ENCODE data around the gene BRD7. TPM values are rescaled to one million over a fixed set of nuclear protein-coding genes. Genes with fewer than 3 reads are reported as not detected.

Gene BRD7
- total and polyA plus RNA-seq, 2 of the 13 experiments (the other 11 are each of a cell fraction or from before 2014, with no cell fraction given): 82.3 to 149 TPM

- no peak for TF ChIP-seq TFAP4 (IDR thresholded peaks at IDR 0.05; ENCODE audit: borderline replicate concordance, low read depth)
- TF ChIP-seq ZNF468 (CRISPR knock-in tag; IDR thresholded peaks at IDR 0.05): no peak
Observed at GRCh38 chr16:50399411-50399810, 30.6 kb upstream of the BRD7 start (continued).

GRCh38 chr16:50398336-50398735 is 29.5 kb upstream of the BRD7 start:
- Histone ChIP-seq H3K79me2 (ENCODE audit: insufficient read depth, low read length) (no peaks in the 10 kb centered on the region), H3K27ac (ENCODE audit: extremely low read length, insufficient read depth, low read length) (no peak overlapping the region), H4K20me1 (ENCODE audit: insufficient read depth, low read length) (no peaks in the 10 kb centered on the region), H3K4me1 (ENCODE audit: insufficient read depth, low read length) (0 out of 2 replicates have a peak, but pooled peaks cover 7% of the 10 kb centered on the region), H3K4me2 (ENCODE audit: low read depth, low read length) (no peak overlapping the region), H3K4me3 (replicated peaks in 1 of 3; ENCODE audit: insufficient read depth in 1 of 3, low read depth in 2 of 3, low read length in 3 of 3) (no peak overlapping the region), H3K36me3 (replicated peaks in 1 of 2; ENCODE audit: control insufficient read depth in 1 of 2, insufficient read depth in 2 of 2, low read length in 2 of 2) (no peaks in the 10 kb centered on the region), H3K27me3 (ENCODE audit: control insufficient read depth in 1 of 2, insufficient read depth in 2 of 2, low read length in 2 of 2) (peaks cover 5 to 32% of the 10 kb centered on the region in 2 experiments; a peak in 4 of 5 replicates), H3K9me3 (ENCODE audit: low read length) (no peaks in the 10 kb centered on the region), H2AFZ (ENCODE audit: low read length) (no peak overlapping the region), H3K9ac (ENCODE audit: insufficient read depth, low read depth, low read length) (no peak overlapping the region)
- ChIA-PET CTCF (ENCODE audit: low intra/inter-chr PET ratio, low total read pairs) (no interaction called here), POLR2A (no interaction called here)
- FAIRE-seq (no peak), ATAC-seq (no peak), DNase-seq (ENCODE audit: low spot score) (no peak)
- TF ChIP-seq ZNF580 (CRISPR knock-in tag; IDR thresholded peaks at IDR 0.05; ENCODE audit: borderline replicate concordance, low read depth) (no peak), USF2 (IDR thresholded peaks at IDR 0.05; ENCODE audit: low read depth, low read length) (no peak), USF2 (CRISPR knock-in tag; IDR thresholded peaks at IDR 0.05; ENCODE audit: borderline replicate concordance) (no peak), MEIS2 (CRISPR knock-in tag; IDR thresholded peaks at IDR 0.05) (no peak), PREB (CRISPR knock-in tag; IDR thresholded peaks at IDR 0.05) (no peak), THAP8 (CRISPR knock-in tag; IDR thresholded peaks at IDR 0.05; ENCODE audit: borderline replicate concordance) (no peak), CBX2 (IDR thresholded peaks at IDR 0.05; ENCODE audit: low read depth, low read length) (no peak), CBX2 (CRISPR knock-in tag; IDR thresholded peaks at IDR 0.05; ENCODE audit: low read depth) (no peak), SMARCE1 (IDR thresholded peaks at IDR 0.05; ENCODE audit: borderline replicate concordance) (no peak), MYPOP (CRISPR knock-in tag; IDR thresholded peaks at IDR 0.05) (no peak), CREB1 (IDR thresholded peaks at IDR 0.05) (no peak), CREB1 (CRISPR knock-in tag; IDR thresholded peaks at IDR 0.05) (no peak)
- intact Hi-C loops (cut with micrococcal nuclease; ENCODE audit: unreplicated experiment) (no loop called here), in situ Hi-C loops (cut with HindIII; ENCODE audit: extremely low pct_ligation_motif_present, low pct_unique_long_range_greater_than_20kb) (no loop called here)
- 42% methylated on average over 5 of the region's 5 CpGs for WGBS (ENCODE audit: low lambda C conversion rate)
- BruUV-seq (replicated peaks): no TSS peak

Measured in HepG2 (cell line).